Right atrium auricular region (tissue), 2 donors: ENCODE results near the gene PTGR3. TPM values are rescaled to one million over a fixed set of nuclear protein-coding genes. Genes with fewer than 3 reads are reported as not detected.

Source experiments
- DNase-seq: peaks from one replicate; pipeline ENCODE4 v3.0.0-alpha.2; 2019; ENCODE audit warnings: low spot score
- H3K27ac ChIP-seq, 2 donors: fragments of 200-600 bp; sonication (generic); 1 replicate in 1 of 2; 2 replicates in 1 of 2; pipeline ENCODE4 v1.5.1; 2016 to 2019
- H3K27me3 ChIP-seq, 2 donors: fragments of 200-600 bp; sonication (generic); one replicate each; pipeline versions ENCODE4 v1.5.1 to v1.6.0; 2017 to 2019
- H3K36me3 ChIP-seq: fragments of 200-600 bp; sonication (generic); one replicate; pipeline ENCODE4 v1.5.1; 2016
- H3K4me1 ChIP-seq, 2 donors: fragments of 200-600 bp; sonication (generic); one replicate each; pipeline versions ENCODE4 v1.5.1 to v1.6.0; 2017 to 2019
- H3K4me3 ChIP-seq, 2 donors: fragments of 200-600 bp; sonication (generic); 1 replicate in 1 of 2; 2 replicates in 1 of 2; pipeline ENCODE4 v1.5.1; 2017 to 2019; ENCODE audit warnings: mild to moderate bottlenecking in 1 of 2, moderate library complexity in 1 of 2
- H3K9me3 ChIP-seq, 2 donors: fragments of 200-600 bp; sonication (generic); one replicate each; pipeline ENCODE4 v1.5.1; 2019
- CTCF ChIP-seq, 2 donors: fragments of 200-600 bp; sonication (generic); IDR thresholded peaks; one replicate each; pipeline ENCODE4 v1.5.1; 2019; ENCODE audit warnings: antibody characterized with exemption in 2 of 2
- total RNA-seq, 2 donors: library from RNA; depleted of rRNA; stranded (reverse); fragments of >200 nt; gene quantifications; one replicate each; pipeline ENCODE4 v1.1.0, GENCODE V29; 2016

PTGR3 gene
- total RNA-seq, 2 donors from 2014 or later: 16.7 to 33.9 TPM

- peak overlapping the region; percentile 73 to 87 for H3K4me3 ChIP-seq
- no peak for TF ChIP-seq CTCF (IDR thresholded peaks at IDR 0.05)
- peaks cover 0 to 60% of the 10 kb centered on the region in 2 donors for H3K4me1 ChIP-seq
- peak overlapping the region; percentile 94 to 98 for H3K27ac ChIP-seq
- H3K9me3 ChIP-seq: no peaks in the 10 kb centered on the region
- no peak for DNase-seq
- H3K36me3 ChIP-seq: no peaks in the 10 kb centered on the region
- no peaks in the 10 kb centered on the region for H3K27me3 ChIP-seq
These were observed 966 bp upstream of the PTGR3 start for GRCh38 chr18:75209951-75210258.

- H3K27me3 ChIP-seq: no peaks in the 10 kb centered on the region
- DNase-seq: no peak
- peaks cover 0 to 62% of the 10 kb centered on the region in 2 donors for H3K4me1 ChIP-seq
These were observed 157 bp downstream of the PTGR3 start for GRCh38 chr18:75208836-75209128.

GRCh38 chr18:75208155-75208835 lies 644 bp downstream of the PTGR3 start:
- no peaks in the 10 kb centered on the region for H3K36me3 ChIP-seq
- H3K27ac ChIP-seq: peak overlapping the region; percentile 94 to 98
- peaks cover 0 to 62% of the 10 kb centered on the region in 2 donors for H3K4me1 ChIP-seq
- no peaks in the 10 kb centered on the region for H3K27me3 ChIP-seq
- no peak for DNase-seq
- H3K9me3 ChIP-seq: no peaks in the 10 kb centered on the region
- no peak for TF ChIP-seq CTCF (IDR thresholded peaks at IDR 0.05)
- peak overlapping the region; percentile 73 to 87 for H3K4me3 ChIP-seq

More at GRCh38 chr18:75208836-75209128, 157 bp downstream of the PTGR3 start:
- no peak for TF ChIP-seq CTCF (IDR thresholded peaks at IDR 0.05)
- Histone ChIP-seq H3K9me3 (no peaks in the 10 kb centered on the region), H3K4me3 (peak overlapping the region; percentile 73 to 87), H3K36me3 (no peaks in the 10 kb centered on the region), H3K27ac (peak overlapping the region; percentile 94 to 98)

- H3K4me3 ChIP-seq: peak overlapping the region; percentile 73 to 87
- no peaks in the 10 kb centered on the region for H3K36me3 ChIP-seq
- peak overlapping the region; percentile 94 to 98 for H3K27ac ChIP-seq
- peaks cover 0 to 60% of the 10 kb centered on the region in 2 donors for H3K4me1 ChIP-seq
- no peak for TF ChIP-seq CTCF (IDR thresholded peaks at IDR 0.05)
- H3K27me3 ChIP-seq: no peaks in the 10 kb centered on the region
- DNase-seq: no peak
- no peaks in the 10 kb centered on the region for H3K9me3 ChIP-seq
These were observed 1.4 kb downstream of the PTGR3 start for GRCh38 chr18:75207310-75208154.

- no peaks in the 10 kb centered on the region for H3K9me3 ChIP-seq
- H3K4me3 ChIP-seq: peak overlapping the region; percentile 73 to 87
- peak overlapping the region; percentile 94 to 98 for H3K27ac ChIP-seq
- H3K27me3 ChIP-seq: no peaks in the 10 kb centered on the region
- H3K36me3 ChIP-seq: no peaks in the 10 kb centered on the region
- H3K4me1 ChIP-seq: peaks cover 0 to 59% of the 10 kb centered on the region in 2 donors
- no peak for TF ChIP-seq CTCF (IDR thresholded peaks at IDR 0.05)
- no peak for DNase-seq
These were observed 2.3 kb downstream of the PTGR3 start for GRCh38 chr18:75206452-75207309.
